ENCODE results near the gene TMEM134.

- peak in 1 of 6 experiments; percentile 6 for TF ChIP-seq CTCF (IDR thresholded peaks at IDR 0.05)
- TF ChIP-seq POLR2A (IDR thresholded peaks at IDR 0.05) = peak in 2 of 4 donors; percentile 8 to 73
These were observed 4.5 kb downstream of the TMEM134 start for GRCh38 chr11:67464411-67465188.

All from esophagus squamous epithelium (tissue), 4 donors.